ENCODE results near the gene NUMB. TPM values are rescaled to one million over a fixed set of nuclear protein-coding genes. Genes with fewer than 3 reads are reported as not detected.

Gene NUMB
- total RNA-seq, 3 donors from 2014 or later (not counting 1 experiment from before 2014, with no cell fraction given): 50.0 to 67.4 (median 56.3) TPM

- no peaks in the 10 kb centered on the region for H3K36me3 ChIP-seq (ENCODE audit: control insufficient read depth, insufficient read depth, low read length)
- Mint-ChIP-seq H3K27me3 (ENCODE audit: low read depth in 2 of 2) (peaks cover 7% of the 10 kb centered on the region in 2 donors), H3K4me3 (no peak overlapping the region), H3K4me1 (peaks cover 14 to 17% of the 10 kb centered on the region in 2 donors), H3K36me3 (no peaks in the 10 kb centered on the region), H3K9me3 (no peaks in the 10 kb centered on the region), H3K27ac (no peak overlapping the region)
- TF ChIP-seq CTCF (IDR thresholded peaks at IDR 0.05): no peak
- H3K9me3 ChIP-seq (ENCODE audit: control insufficient read depth, insufficient read depth, low read length): no peaks in the 10 kb centered on the region
- DNase-seq: no peak
- WGBS (ENCODE audit: insufficient coverage): 93% methylated on average over 27 of the region's 27 CpGs
- no peak overlapping the region for H3K27ac ChIP-seq (ENCODE audit: low read length)
- peaks cover 15% of the 10 kb centered on the region for H3K4me1 ChIP-seq (ENCODE audit: control insufficient read depth, insufficient read depth, low read length)
- H3K27me3 ChIP-seq (ENCODE audit: control insufficient read depth, insufficient read depth, low read length): no peaks in the 10 kb centered on the region
- intact Hi-C loops (cut with micrococcal nuclease): no loop called here
- no peak for ATAC-seq
- H3K4me3 ChIP-seq (ENCODE audit: low read length): no peak overlapping the region
Measured at GRCh38 chr14:73250781-73251500, 207.4 kb downstream of the NUMB start.

GRCh38 chr14:73250317-73250713, 208.0 kb downstream of the NUMB start:
- no peak for DNase-seq
- Mint-ChIP-seq H3K4me1 (peaks cover 14 to 17% of the 10 kb centered on the region in 2 donors), H3K36me3 (no peaks in the 10 kb centered on the region), H3K27ac (no peak overlapping the region), H3K27me3 (ENCODE audit: low read depth in 2 of 2) (peaks cover 7% of the 10 kb centered on the region in 2 donors), H3K9me3 (no peaks in the 10 kb centered on the region), H3K4me3 (no peak overlapping the region)
- no peak overlapping the region for H3K27ac ChIP-seq (ENCODE audit: low read length)
- no peaks in the 10 kb centered on the region for H3K9me3 ChIP-seq (ENCODE audit: control insufficient read depth, insufficient read depth, low read length)
- peaks cover 20% of the 10 kb centered on the region for H3K4me1 ChIP-seq (ENCODE audit: control insufficient read depth, insufficient read depth, low read length)
- peaks cover 3% of the 10 kb centered on the region for H3K27me3 ChIP-seq (ENCODE audit: control insufficient read depth, insufficient read depth, low read length)
- 92% methylated on average over 10 of the region's 11 CpGs for WGBS (ENCODE audit: insufficient coverage)
- ATAC-seq: no peak
- no peak for TF ChIP-seq CTCF (IDR thresholded peaks at IDR 0.05)
- intact Hi-C loops (cut with micrococcal nuclease): no loop called here
- H3K4me3 ChIP-seq (ENCODE audit: low read length): no peak overlapping the region
- H3K36me3 ChIP-seq (ENCODE audit: control insufficient read depth, insufficient read depth, low read length): no peaks in the 10 kb centered on the region

- H3K9me3 Mint-ChIP-seq: no peaks in the 10 kb centered on the region
- Histone ChIP-seq H3K36me3 (ENCODE audit: control insufficient read depth, insufficient read depth, low read length) (no peaks in the 10 kb centered on the region), H3K9me3 (ENCODE audit: control insufficient read depth, insufficient read depth, low read length) (no peaks in the 10 kb centered on the region), H3K4me3 (ENCODE audit: low read length) (no peak overlapping the region), H3K27me3 (ENCODE audit: control insufficient read depth, insufficient read depth, low read length) (peaks cover 8% of the 10 kb centered on the region), H3K4me1 (ENCODE audit: control insufficient read depth, insufficient read depth, low read length) (peaks cover 22% of the 10 kb centered on the region), H3K27ac (ENCODE audit: low read length) (no peak overlapping the region)
- ATAC-seq (no peak), DNase-seq (no peak)
- H3K27ac Mint-ChIP-seq: no peak overlapping the region
- no peak for TF ChIP-seq CTCF (IDR thresholded peaks at IDR 0.05)
- intact Hi-C loops (cut with micrococcal nuclease): no loop called here
- H3K27me3 Mint-ChIP-seq (ENCODE audit: low read depth in 2 of 2): peaks cover 10 to 12% of the 10 kb centered on the region in 2 donors
- peaks cover 14 to 23% of the 10 kb centered on the region in 2 donors for H3K4me1 Mint-ChIP-seq
- no peak overlapping the region for H3K4me3 Mint-ChIP-seq
- no peaks in the 10 kb centered on the region for H3K36me3 Mint-ChIP-seq
- 84% methylated on average over 10 of the region's 13 CpGs for WGBS (ENCODE audit: insufficient coverage)
Measured at GRCh38 chr14:73249564-73250316, 208.6 kb downstream of the NUMB start.

Measured in natural killer cell (primary cell).